T1000 (cell line): Measurements from ENCODE around the gene DND1.
"Not testable (repeated sequence)": the region's sequence is repeated elsewhere in the genome, so short reads cannot be mapped to it uniquely, and the experiment has no call there.

Experiments
- DNase-seq: peaks from one replicate; lab custom pipeline; 2025; ENCODE audit warnings: mixed read lengths; lab: John Stamatoyannopoulos, UW

DND1 gene

DNA sequence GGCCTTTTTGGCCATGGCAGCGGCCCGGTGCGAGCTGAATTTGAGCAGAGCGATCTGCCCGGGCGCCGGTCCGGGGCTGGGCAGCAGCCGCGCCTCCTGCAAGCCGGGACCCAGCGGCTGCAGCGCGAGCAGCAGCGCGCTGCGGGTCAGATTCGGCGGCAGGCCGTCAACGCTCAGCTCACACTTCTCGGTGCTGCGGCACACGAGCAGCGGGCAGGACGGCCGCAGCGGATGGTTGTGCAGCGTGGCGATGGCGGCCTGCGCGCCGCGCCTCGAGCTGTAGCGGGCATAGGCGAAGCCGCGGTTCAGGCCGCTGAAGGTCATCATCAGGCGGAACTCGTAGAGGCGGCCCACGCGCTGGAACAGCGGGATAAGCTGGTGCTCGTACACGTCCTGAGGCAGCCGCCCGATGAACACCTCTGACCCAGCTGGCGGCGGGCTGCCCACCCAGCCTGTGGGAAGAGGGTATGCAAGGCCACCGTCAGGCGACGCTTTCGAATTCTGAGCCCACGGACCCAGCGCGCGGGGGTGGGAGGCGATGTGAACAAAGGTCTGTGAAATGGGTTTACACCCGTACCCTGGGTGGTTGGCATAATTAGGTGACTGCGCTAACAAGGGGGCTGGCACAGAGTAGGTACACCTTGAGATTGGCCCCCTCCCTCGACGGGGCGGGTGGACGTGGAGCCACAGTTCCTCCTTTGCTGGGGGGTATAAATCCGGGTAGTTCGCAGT lies 755 bp downstream of the DND1 start:
- DNase-seq, result no peak

DNA sequence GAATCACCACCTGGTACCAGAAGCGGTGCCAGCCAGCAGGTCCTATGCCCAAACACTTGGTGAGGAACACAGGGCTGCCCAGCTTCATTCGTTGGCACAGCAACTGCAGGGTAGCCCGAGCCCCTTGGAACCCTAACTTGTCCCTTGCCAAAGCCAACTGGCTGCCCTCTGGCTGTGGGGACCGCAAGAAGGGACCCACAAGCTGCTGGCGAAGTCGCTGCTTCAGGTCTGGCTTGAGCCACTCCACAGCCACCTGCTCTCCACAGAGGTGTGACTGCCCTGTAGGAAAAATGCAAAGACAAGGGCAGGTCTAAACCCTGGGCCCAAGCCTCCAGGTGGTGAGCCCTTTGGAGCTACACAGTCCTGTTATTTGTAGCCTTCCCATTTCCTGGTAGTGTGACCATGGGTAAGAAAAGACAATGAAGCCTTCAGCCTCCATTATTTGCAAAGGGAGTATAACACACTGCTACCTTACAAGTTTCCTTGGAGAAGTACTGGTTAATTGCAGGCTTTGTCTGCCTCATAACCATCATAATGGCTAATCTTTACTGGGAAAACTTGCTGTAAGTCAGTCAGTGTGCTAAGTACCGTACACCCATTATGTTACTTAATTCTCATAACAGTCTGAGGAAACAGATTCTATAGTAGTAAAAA lies 1.8 kb downstream of the DND1 start:
- DNase-seq, result no peak

DNA sequence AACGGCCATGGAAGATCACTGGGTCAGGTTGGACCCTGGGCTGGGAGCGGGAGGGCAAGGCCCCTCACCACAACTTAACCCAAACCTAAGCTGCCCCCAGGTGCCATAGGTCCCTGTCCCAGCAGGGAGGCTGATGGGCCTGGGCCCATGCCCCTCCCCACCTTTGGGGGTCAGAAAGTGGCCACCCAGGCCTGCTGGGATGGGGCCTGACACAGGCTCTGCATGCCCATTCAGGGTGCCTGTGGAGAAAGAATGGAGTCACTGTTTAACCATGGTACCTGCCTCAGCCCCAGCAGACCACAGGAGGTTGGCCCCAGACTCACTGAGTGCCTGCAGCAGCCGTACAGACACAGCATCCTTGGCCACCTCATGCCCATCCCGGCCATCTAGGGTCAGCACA lies 2.3 kb downstream of the DND1 start:
- not testable (repeated sequence) for DNase-seq

DNA sequence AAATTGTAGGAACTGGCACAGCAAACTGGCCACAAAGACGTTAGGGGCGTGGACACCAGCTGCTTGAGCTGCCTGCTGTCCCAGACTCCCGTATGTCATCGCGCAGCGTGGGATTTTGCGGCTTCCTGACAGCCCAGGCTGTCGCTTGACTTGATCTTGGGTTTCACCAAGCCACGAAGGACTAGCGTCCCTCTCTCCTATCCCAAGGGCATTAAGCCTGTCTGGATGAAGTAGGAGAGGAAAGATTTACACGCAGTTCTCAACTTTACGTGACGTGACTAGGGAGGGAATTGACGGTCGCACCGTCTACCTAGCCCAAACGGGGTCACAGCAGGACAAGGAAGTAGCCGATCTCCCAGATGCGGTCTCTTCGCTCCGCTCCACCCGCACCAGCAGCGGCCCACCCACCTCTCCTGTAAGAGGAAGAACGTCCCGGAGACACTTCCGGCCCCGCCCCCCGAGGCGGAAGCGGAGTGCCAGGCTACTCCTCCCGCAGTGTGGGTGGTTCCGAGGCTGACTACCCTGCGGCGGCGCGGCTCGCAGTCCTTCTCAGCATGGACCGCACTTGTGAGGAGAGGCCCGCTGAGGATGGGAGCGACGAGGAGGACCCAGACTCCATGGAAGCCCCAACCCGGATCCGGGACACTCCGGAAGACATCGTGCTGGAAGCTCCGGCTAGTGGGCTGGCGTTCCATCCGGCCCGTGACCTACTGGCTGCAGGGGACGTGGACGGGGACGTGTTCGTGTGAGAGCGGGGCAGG lies 8.8 kb downstream of the DND1 start, which contains the start of gene WDR55:
WDR55 (plus strand) TSS at position 546 of the 761 bp plus-strand sequence; CDS start at position 555, 9 bp downstream.
- peak; percentile 89 for DNase-seq

DNA sequence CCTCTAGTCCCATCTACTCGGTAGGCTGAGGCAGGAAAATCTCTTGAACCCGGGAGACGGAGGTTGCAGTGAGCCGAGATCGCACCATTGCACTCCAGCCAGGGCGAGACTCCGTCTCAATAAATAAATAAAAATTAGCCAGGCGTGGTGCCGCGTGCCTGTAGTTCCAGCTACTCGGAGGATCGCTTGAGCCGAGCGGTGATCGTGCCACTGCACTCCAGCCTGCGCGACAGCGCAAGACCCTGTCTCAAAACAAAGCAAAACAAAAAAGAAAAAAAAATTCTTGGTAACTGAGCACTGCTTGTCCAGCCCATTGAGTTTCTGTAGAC lies 9.4 kb downstream of the DND1 start:
- DNase-seq, result no peak

DNA sequence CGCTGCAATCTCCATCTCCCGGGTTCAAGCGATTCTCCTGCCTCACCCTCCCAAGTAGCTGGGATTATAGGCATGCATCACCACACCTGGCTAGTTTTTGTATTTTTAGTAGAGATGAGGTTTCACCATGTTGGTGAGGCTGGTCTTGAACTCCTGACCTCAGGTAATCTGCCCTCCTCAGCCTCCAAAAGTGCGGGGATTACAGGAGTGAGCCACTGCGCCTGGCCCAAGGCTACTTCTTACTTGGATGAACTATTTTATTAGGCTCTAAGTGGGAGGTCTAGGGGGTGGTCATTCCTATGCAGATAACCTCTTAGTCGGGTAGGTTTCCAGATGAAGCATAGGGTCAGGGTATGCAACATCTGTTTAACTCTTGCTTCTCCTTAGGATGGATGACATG lies 13.0 kb downstream of the DND1 start:
- DNase-seq, result not testable (repeated sequence)

- DNase-seq, result no peak
Measured at GRCh38 chr5:140658870-140659269, 14.5 kb downstream of the DND1 start.

DNA sequence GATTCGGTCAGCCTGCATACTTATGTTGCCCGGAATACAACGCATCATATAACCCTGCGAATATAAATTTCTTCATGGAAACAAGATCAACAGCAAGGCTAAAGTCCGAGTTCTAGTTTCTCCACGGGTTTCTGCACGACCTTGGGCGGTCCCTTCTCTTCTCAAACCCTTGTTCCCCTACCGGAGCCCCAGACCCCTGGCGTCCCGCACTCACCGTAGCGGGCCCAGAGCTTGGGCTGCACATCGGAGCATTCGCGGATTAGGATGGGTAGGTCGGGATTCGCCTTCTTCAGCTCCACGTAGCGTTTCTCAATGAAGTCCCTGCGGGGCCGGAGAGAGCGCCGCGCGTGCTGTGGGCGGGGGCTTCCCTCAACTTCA lies 26.3 kb downstream of the DND1 start:
- no peak for DNase-seq

DNA sequence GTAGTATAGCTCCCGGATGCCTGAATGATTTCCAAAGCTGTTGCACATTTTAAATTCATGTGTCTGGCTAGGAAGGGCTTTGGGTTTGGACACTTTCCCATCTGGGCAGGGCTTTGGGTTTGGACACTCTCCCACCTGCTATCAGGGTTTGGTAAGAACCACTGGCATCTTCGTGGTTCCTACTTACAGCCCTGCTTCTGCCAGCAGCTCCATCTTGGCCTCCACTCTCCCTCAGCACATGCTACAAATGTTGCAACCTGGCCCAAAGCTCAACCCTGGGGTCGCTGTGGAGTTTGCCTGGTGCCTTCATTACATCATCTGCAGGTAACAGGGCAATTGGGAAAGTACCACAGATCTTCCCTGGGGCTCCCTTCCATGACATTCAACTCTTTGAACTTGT lies 30.7 kb downstream of the DND1 start:
- no peak for DNase-seq

DNA sequence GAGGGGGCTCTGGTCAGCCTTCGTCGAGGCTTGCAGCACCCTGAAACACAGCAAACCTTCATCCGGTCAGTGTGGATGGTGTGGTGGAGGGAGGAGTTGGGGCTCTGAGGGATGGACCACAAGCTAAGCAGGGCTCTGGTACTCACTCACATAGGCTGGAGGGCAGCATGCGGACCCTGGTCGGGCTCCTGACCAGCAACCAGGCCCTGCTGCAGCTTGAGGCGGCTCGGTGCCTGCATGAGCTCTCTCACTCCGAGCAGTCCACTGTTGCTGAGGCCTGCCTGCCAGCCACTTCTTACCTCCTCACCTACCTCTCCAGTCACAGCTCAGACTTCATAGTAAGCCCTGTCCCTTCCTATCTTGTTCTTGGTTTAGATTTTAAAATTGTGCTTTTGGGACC lies 31.7 kb downstream of the DND1 start:
- no peak for DNase-seq

- DNase-seq, result peak; percentile 90
Measured at GRCh38 chr5:140639148-140639981, 34.0 kb downstream of the DND1 start, which contains the start of gene TMCO6. Gene TMCO6 (plus strand): TSS chr5:140639451. CDS start chr5:140639528, 77 bp downstream.

DNA sequence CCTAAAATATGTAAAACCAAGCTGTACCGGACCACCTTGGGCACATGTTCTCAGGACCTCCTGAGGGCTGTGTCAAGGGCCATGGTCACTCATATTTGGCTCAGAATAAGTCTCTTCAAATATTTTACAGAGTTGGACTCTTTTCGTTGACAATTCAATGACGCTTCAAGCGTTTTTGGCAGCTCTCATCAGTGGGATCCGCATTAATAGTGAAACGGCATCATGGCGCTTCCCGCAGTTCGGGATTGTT lies 34.6 kb downstream of the DND1 start:
- DNase-seq, result not testable (repeated sequence)

- no peak for DNase-seq
Measured at GRCh38 chr5:140637371-140638100, 35.8 kb downstream of the DND1 start.

- no peak for DNase-seq
Measured at GRCh38 chr5:140635291-140636257, 37.8 kb downstream of the DND1 start.

DNA sequence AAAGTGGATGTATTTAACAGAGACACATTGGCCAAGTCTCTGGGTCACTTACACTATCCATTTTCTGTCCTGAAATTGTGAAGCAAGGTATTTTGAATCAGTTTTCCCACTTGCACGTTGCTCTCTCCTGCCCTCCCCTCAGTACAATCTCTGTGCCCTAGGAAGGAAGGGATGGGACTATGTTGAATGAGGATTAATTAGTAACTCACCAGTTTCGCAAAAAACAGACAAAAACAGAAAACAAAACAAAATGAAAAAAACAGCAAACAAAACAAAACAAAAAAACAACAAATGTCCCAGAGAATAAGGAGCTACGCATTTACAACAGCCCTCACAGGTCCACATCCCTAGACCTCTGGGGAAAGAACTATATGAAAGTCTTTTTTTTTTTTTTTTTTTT lies 39.3 kb downstream of the DND1 start:
- DNase-seq, result no peak

DNA sequence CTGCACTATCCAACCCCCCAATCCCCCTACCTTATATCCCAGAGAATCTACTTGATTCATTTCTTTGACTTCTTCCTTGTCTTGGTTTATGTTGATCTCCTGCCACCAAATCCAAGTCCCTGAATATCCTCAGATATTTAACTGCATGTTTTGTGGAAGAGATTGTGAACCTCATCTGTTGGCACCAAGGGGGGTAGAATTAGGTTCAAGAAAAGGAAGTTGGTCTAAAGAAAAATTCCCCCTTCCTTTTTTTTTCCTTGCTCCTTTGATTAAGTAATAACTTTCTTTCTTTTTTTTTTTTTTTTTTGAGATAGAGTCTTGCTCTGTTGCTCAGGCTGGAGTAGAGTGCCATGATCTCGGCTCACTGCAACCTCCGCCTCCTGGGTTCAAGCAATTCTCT lies 39.9 kb downstream of the DND1 start:
- no peak for DNase-seq

DNA sequence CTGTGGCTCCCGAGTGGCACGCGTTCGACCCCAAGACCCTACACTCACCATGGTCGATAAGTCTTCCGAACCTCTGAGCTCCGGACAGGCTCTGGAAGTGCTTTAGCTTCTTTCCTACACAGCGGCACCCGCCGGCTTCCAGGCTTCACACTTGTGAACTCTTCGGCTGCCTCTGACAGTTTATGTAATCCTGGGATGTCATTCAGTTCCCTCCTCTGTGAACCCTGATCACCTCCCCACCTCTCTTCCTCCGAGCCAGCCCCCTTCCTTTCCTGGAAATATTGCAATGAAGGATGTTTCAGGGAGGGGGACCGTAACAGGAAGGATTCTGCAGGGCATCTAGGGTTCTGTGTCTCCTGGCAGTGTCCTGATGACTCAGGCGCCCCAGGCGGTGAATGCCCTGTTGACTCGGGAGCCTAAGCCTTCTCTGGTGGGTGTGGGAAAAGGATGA lies 40.3 kb downstream of the DND1 start, which contains the start of gene CD14:
CD14 (minus strand) TSS at position 155 of the 451 bp plus-strand sequence; CDS start at position 51, 104 bp downstream.
- peak; percentile 58 for DNase-seq

- peak; percentile 38 for DNase-seq
Measured at GRCh38 chr5:140632366-140633020, 40.9 kb downstream of the DND1 start.

- no peak for DNase-seq
Measured at GRCh38 chr5:140631831-140632365, 41.5 kb downstream of the DND1 start.
